WERI-Rb-1 (cell line): ENCODE data around the gene HDAC4.

Source experiments
- DNase-seq: peaks from one replicate; pipeline ENCODE4 v3.0.0-alpha.2; 2020
- H3K27ac ChIP-seq: fragments of 250-450 bp; sonication (Bioruptor Pico); 2 replicates; pipeline ENCODE4 v1.5.1; 2020; ENCODE audit warnings: mild to moderate bottlenecking, moderate library complexity
- H3K27me3 ChIP-seq: fragments of 250-450 bp; sonication (Bioruptor Pico); 2 replicates; pipeline ENCODE4 v1.5.1; 2021; ENCODE audit warnings: mild to moderate bottlenecking, low read depth, moderate library complexity; ENCODE audit not compliant: insufficient read depth, severe bottlenecking
- H3K36me3 ChIP-seq: fragments of 250-450 bp; sonication (Bioruptor Pico); 2 replicates; pipeline ENCODE4 v1.5.1; 2020; ENCODE audit warnings: mild to moderate bottlenecking, moderate library complexity
- H3K4me3 ChIP-seq: 2 replicates; pipeline ENCODE4 v1.5.1; 2011; ENCODE audit warnings: low read depth, mild to moderate bottlenecking, control low read depth, low read length
- H3K9me3 ChIP-seq: fragments of 250-450 bp; sonication (Bioruptor Pico); 2 replicates; pipeline ENCODE4 v1.5.1; 2021; ENCODE audit warnings: mild to moderate bottlenecking, moderate library complexity; ENCODE audit not compliant: severe bottlenecking
- TF ChIP-seq, protein P1 (sequence below): IDR thresholded peaks from 2 replicates; pipeline ENCODE4 v1.5.1; 2011; ENCODE audit warnings: low read depth, mild to moderate bottlenecking, control low read depth, inconsistent platforms, low read length

HDAC4 gene

GRCh38 chr2:239360421-239361310 is 40.2 kb downstream of the HDAC4 start:
- Histone ChIP-seq H3K27me3 (no peaks in the 10 kb centered on the region), H3K4me3 (no peak overlapping the region), H3K36me3 (no peaks in the 10 kb centered on the region), H3K27ac (no peak overlapping the region), H3K9me3 (no peaks in the 10 kb centered on the region)
- DNase-seq: no peak
- TF ChIP-seq, protein P1, sequence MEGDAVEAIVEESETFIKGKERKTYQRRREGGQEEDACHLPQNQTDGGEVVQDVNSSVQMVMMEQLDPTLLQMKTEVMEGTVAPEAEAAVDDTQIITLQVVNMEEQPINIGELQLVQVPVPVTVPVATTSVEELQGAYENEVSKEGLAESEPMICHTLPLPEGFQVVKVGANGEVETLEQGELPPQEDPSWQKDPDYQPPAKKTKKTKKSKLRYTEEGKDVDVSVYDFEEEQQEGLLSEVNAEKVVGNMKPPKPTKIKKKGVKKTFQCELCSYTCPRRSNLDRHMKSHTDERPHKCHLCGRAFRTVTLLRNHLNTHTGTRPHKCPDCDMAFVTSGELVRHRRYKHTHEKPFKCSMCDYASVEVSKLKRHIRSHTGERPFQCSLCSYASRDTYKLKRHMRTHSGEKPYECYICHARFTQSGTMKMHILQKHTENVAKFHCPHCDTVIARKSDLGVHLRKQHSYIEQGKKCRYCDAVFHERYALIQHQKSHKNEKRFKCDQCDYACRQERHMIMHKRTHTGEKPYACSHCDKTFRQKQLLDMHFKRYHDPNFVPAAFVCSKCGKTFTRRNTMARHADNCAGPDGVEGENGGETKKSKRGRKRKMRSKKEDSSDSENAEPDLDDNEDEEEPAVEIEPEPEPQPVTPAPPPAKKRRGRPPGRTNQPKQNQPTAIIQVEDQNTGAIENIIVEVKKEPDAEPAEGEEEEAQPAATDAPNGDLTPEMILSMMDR: no peak

DNA sequence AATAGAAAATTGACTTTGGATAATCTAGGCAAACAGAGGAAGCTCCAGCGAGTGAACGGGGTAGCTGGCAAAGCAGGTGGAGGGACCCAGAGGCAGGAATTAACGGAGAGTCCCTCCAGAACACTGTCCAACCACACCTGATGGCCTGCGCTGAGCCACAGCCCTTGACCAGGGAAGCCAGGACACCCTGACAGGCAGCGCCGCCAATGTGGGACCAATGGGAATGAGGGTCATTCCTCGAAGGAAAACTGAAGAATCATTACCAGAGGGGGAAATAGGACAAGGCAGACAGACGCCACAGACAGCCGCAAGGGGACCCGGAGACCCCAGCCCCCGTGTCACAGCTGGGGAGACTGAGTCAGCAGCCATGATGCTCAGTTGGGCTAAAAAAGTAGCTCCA is 40.8 kb downstream of the HDAC4 start:
- no peaks in the 10 kb centered on the region for H3K36me3 ChIP-seq
- TF ChIP-seq, protein P1: no peak
- H3K27ac ChIP-seq: no peak overlapping the region
- DNase-seq: no peak
- H3K9me3 ChIP-seq: no peaks in the 10 kb centered on the region
- H3K4me3 ChIP-seq: no peak overlapping the region
- H3K27me3 ChIP-seq: no peaks in the 10 kb centered on the region

GRCh38 chr2:239359196-239359912 is 41.5 kb downstream of the HDAC4 start:
- no peak overlapping the region for H3K4me3 ChIP-seq
- H3K36me3 ChIP-seq: no peaks in the 10 kb centered on the region
- DNase-seq: no peak
- no peaks in the 10 kb centered on the region for H3K27me3 ChIP-seq
- H3K9me3 ChIP-seq: no peaks in the 10 kb centered on the region
- no peak overlapping the region for H3K27ac ChIP-seq
- TF ChIP-seq, protein P1: no peak

GRCh38 chr2:239358062-239358754 is 42.6 kb downstream of the HDAC4 start:
- H3K27ac ChIP-seq: no peak overlapping the region
- DNase-seq: no peak
- H3K9me3 ChIP-seq: no peaks in the 10 kb centered on the region
- no peaks in the 10 kb centered on the region for H3K36me3 ChIP-seq
- no peaks in the 10 kb centered on the region for H3K27me3 ChIP-seq
- TF ChIP-seq, protein P1: no peak
- no peak overlapping the region for H3K4me3 ChIP-seq

- no peaks in the 10 kb centered on the region for H3K9me3 ChIP-seq
- no peak overlapping the region for H3K4me3 ChIP-seq
- DNase-seq: no peak
- TF ChIP-seq, protein P1: no peak
- H3K27me3 ChIP-seq: no peaks in the 10 kb centered on the region
- peaks cover 4% of the 10 kb centered on the region; the same call in 1 of the 2 replicates for H3K36me3 ChIP-seq
- H3K27ac ChIP-seq: no peak overlapping the region
Measured at GRCh38 chr2:239355724-239356123, 45.1 kb downstream of the HDAC4 start.
